Mesothelial cell of epicardium (in vitro differentiated cells): ENCODE data around the gene SLC35C1. TPM values are rescaled to one million over a fixed set of nuclear protein-coding genes. Genes with fewer than 3 reads are reported as not detected.

Source experiments
- DNase-seq, 2 experiments: peaks; one replicate each; pipeline ENCODE4 v3.0.0; 2021; ENCODE audit warnings: low spot score in 2 of 2; ENCODE audit not compliant: unreplicated experiment in 2 of 2
- H3K27ac Mint-ChIP-seq: 2 replicates; pipeline ENCODE4 v1.8.0; 2021; ENCODE audit warnings: mixed read lengths
- H3K27me3 Mint-ChIP-seq: 2 replicates; pipeline ENCODE4 v1.8.0; 2021; ENCODE audit warnings: low read depth, mixed read lengths
- H3K36me3 Mint-ChIP-seq: 2 replicates; pipeline ENCODE4 v1.8.0; 2021; ENCODE audit warnings: mixed read lengths
- H3K4me1 Mint-ChIP-seq: 2 replicates; pipeline ENCODE4 v1.8.0; 2021; ENCODE audit warnings: mixed read lengths
- H3K4me3 Mint-ChIP-seq: 2 replicates; pipeline ENCODE4 v1.8.0; 2021; ENCODE audit warnings: mild to moderate bottlenecking, moderate library complexity, mixed read lengths
- H3K9me3 Mint-ChIP-seq: 2 replicates; pipeline ENCODE4 v1.8.0; 2021; ENCODE audit warnings: mixed read lengths
- CTCF ChIP-seq: fragments of 200-600 bp; sonication (generic); IDR thresholded peaks from one replicate; pipeline ENCODE4 v1.5.0; 2021; ENCODE audit warnings: antibody characterized with exemption; ENCODE audit not compliant: unreplicated experiment
- total RNA-seq: library from RNA; stranded (reverse); gene quantifications from 3 replicates; pipeline ENCODE4 v1.2.1, GENCODE V29; 2021

Gene SLC35C1
- total RNA-seq, 1 donor from 2014 or later: 14.5 TPM

- no peak for TF ChIP-seq CTCF
- Mint-ChIP-seq H3K9me3 (no peaks in the 10 kb centered on the region), H3K4me3 (no peak overlapping the region), H3K4me1 (no peaks in the 10 kb centered on the region), H3K27me3 (peaks cover 26% of the 10 kb centered on the region), H3K36me3 (no peaks in the 10 kb centered on the region), H3K27ac (no peak overlapping the region)
- DNase-seq: no peak
These were observed 39.8 kb upstream of the SLC35C1 start for GRCh38 chr11:45765107-45765668.

GRCh38 chr11:45765836-45766235, 39.1 kb upstream of the SLC35C1 start:
- no peak overlapping the region for H3K4me3 Mint-ChIP-seq
- no peak for DNase-seq
- TF ChIP-seq CTCF: no peak
- no peak overlapping the region for H3K27ac Mint-ChIP-seq
- peaks cover 27% of the 10 kb centered on the region for H3K27me3 Mint-ChIP-seq
- no peaks in the 10 kb centered on the region for H3K36me3 Mint-ChIP-seq
- H3K4me1 Mint-ChIP-seq: no peaks in the 10 kb centered on the region
- no peaks in the 10 kb centered on the region for H3K9me3 Mint-ChIP-seq

DNA sequence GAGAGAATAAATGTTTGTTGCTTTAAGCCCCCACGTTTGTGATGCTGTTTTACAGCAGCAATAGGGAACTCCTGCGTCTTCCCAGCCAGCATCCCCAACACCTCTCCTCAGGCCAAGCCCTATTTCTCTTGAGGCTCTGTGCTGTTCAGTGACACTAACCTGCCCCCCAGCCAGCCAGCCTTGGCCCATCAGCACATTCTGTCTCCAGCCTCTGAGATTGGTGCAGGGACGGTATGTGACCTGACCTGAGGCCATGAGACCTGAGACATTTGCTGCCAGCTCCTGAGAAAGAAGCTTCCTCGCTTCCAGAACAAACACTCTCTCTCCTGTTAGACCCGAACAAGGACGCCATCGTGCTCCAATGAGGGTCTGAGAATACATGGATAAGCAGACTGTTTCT, 38.5 kb upstream of the SLC35C1 start:
- H3K4me3 Mint-ChIP-seq: no peak overlapping the region
- H3K9me3 Mint-ChIP-seq: no peaks in the 10 kb centered on the region
- peaks cover 30% of the 10 kb centered on the region for H3K27me3 Mint-ChIP-seq
- no peaks in the 10 kb centered on the region for H3K36me3 Mint-ChIP-seq
- TF ChIP-seq CTCF: no peak
- H3K4me1 Mint-ChIP-seq: no peaks in the 10 kb centered on the region
- DNase-seq: peak in 1 of 2 experiments; percentile 24
- H3K27ac Mint-ChIP-seq: no peak overlapping the region

GRCh38 chr11:45768486-45768885, 36.5 kb upstream of the SLC35C1 start:
- no peak overlapping the region for H3K4me3 Mint-ChIP-seq
- no peaks in the 10 kb centered on the region for H3K9me3 Mint-ChIP-seq
- no peak overlapping the region for H3K27ac Mint-ChIP-seq
- H3K36me3 Mint-ChIP-seq: no peaks in the 10 kb centered on the region
- DNase-seq: peak in 1 of 2 experiments; percentile 25
- peaks cover 4% of the 10 kb centered on the region for H3K4me1 Mint-ChIP-seq
- H3K27me3 Mint-ChIP-seq: peaks cover 33% of the 10 kb centered on the region
- TF ChIP-seq CTCF: no peak

DNA sequence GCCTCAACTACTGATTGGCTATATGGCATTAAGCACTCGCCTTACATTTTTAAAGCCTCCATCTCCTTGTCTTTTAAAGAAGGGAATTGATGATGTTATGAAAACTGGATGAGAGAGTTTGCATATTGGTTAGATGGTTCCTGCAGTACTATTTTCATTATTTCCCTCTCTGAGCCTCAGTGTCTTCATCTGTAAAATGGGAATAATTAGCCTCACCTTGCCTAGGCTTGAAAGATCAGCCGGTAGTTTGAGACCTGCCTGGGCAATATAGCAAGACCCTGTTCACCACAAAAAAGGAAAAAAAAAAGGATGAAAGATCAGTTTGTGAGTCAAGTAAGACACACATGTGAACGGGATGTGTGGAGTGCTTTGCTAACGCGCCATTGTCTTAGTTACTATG, 35.0 kb upstream of the SLC35C1 start:
- peaks cover 4% of the 10 kb centered on the region for H3K4me1 Mint-ChIP-seq
- H3K27me3 Mint-ChIP-seq: peaks cover 35% of the 10 kb centered on the region
- H3K36me3 Mint-ChIP-seq: no peaks in the 10 kb centered on the region
- no peaks in the 10 kb centered on the region for H3K9me3 Mint-ChIP-seq
- no peak overlapping the region for H3K4me3 Mint-ChIP-seq
- no peak overlapping the region for H3K27ac Mint-ChIP-seq
- no peak for DNase-seq
- no peak for TF ChIP-seq CTCF

DNA sequence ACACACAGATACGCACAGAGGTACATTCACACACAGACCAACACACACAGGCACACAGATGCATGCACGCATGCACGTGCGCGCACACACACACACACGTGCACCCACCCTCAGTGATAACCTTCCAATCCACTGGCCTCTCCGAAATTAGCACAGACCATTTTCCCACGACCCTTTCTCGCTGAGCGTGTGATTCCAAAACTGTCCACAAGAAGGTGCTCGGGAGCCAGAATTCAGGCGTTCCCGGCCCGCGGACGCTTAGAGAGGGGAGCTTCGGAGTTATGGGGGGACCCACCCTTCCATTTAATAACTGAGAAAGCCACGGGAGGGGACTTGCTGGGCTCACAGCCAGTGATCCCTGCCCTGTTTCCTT, 33.8 kb upstream of the SLC35C1 start:
- peak overlapping the region; percentile 86 for H3K4me3 Mint-ChIP-seq
- no peaks in the 10 kb centered on the region for H3K36me3 Mint-ChIP-seq
- no peaks in the 10 kb centered on the region for H3K9me3 Mint-ChIP-seq
- peaks cover 4% of the 10 kb centered on the region for H3K4me1 Mint-ChIP-seq
- peak overlapping the region; percentile 0 for H3K27ac Mint-ChIP-seq
- DNase-seq: peak in 1 of 2 experiments; percentile 87
- peak; percentile 84 for TF ChIP-seq CTCF
- H3K27me3 Mint-ChIP-seq: peaks cover 31% of the 10 kb centered on the region
